Lung (tissue), 12 donors: ENCODE data around the gene SLC9A6. TPM values are rescaled to one million over a fixed set of nuclear protein-coding genes. Genes with fewer than 3 reads are reported as not detected.

ENCODE experiments used
- ATAC-seq: fragments of 200-7000 bp; cut with Tn5 transposase; one replicate; pipeline ENCODE4 v1.9.1; 2020; ENCODE audit warnings: moderate number of reproducible peaks; ENCODE audit not compliant: insufficient read depth, low FRiP score
- DNase-seq, 3 donors: peaks; one replicate each; pipeline ENCODE4 v3.0.0-alpha.2; 2013 to 2017
- H3K27ac ChIP-seq, 2 donors: one replicate each; pipeline ENCODE4 v1.5.1; 2013; ENCODE audit warnings: mild to moderate bottlenecking in 2 of 2, moderate library complexity in 2 of 2, control low read depth in 1 of 2, inconsistent platforms in 1 of 2, low read depth in 1 of 2, low read length in 1 of 2
- H3K27me3 ChIP-seq, 3 donors: one replicate each; pipeline ENCODE4 v1.5.1; 2013; ENCODE audit warnings: low read length in 2 of 3; ENCODE audit not compliant: control insufficient read depth in 3 of 3, insufficient read depth in 3 of 3
- H3K36me3 ChIP-seq, 4 donors: one replicate each; pipeline ENCODE4 v1.5.1; 2013; ENCODE audit warnings: low read length in 4 of 4, mild to moderate bottlenecking in 1 of 4, moderate library complexity in 1 of 4; ENCODE audit not compliant: control insufficient read depth in 4 of 4, insufficient read depth in 4 of 4
- H3K4me1 ChIP-seq, 5 donors: one replicate each; pipeline ENCODE4 v1.5.1; 2013; ENCODE audit warnings: low read length in 5 of 5, mild to moderate bottlenecking in 2 of 5, moderate library complexity in 1 of 5; ENCODE audit not compliant: control insufficient read depth in 5 of 5, insufficient read depth in 5 of 5
- H3K4me3 ChIP-seq: one replicate; pipeline ENCODE4 v1.5.1; 2013; ENCODE audit warnings: mild to moderate bottlenecking, control low read depth, moderate library complexity
- H3K9ac ChIP-seq, 2 donors: one replicate each; pipeline ENCODE4 v1.5.1; 2013; ENCODE audit warnings: low read length in 2 of 2, control low read depth in 1 of 2; ENCODE audit not compliant: insufficient read depth in 1 of 2
- H3K9me3 ChIP-seq, 4 donors: one replicate each; pipeline ENCODE4 v1.5.1; 2013; ENCODE audit warnings: low read length in 3 of 4, mild to moderate bottlenecking in 1 of 4, moderate library complexity in 1 of 4; ENCODE audit not compliant: control insufficient read depth in 4 of 4, insufficient read depth in 3 of 4
- WGBS, 2 donors: extraction: QIAGEN DNeasy Blood & Tissue Kit; methylation state at CpG; one replicate each; pipeline ENCODE4 v1.1.7; 2013; 5-methylcytosine and 5-hydroxymethylcytosine counted together
- polyA plus RNA-seq, 2 donors: library from polyadenylated mRNA; stranded (reverse); fragments of 200-250 nt; gene quantifications; one replicate each; pipeline ENCODE4 v1.2.1, GENCODE V29; 2013
- total RNA-seq, 2 donors: library from RNA; depleted of rRNA in 1 of 2; stranded (reverse); fragments of >200 nt in 1 of 2; gene quantifications; one replicate each; pipeline ENCODE4 v1.2.1, GENCODE V29; 2014 to 2021
- TF ChIP-seq, protein P1 (sequence below): IDR thresholded peaks from 2 replicates; pipeline ENCODE4 v1.5.1; 2012; ENCODE audit warnings: mild to moderate bottlenecking; ENCODE audit errors: control extremely low read depth, extremely low read depth
- donor health status: control.
- donor health status: control.
- donor health status: Bipolar disorder and iron deficiency.
- donor health status: healthy.
- donor health status: DM: yes; HTN: yes; CAD: no.

The SLC9A6 gene
- total and polyA plus RNA-seq, 4 donors = 8.0 to 19.2 (median 12.1) TPM

DNA sequence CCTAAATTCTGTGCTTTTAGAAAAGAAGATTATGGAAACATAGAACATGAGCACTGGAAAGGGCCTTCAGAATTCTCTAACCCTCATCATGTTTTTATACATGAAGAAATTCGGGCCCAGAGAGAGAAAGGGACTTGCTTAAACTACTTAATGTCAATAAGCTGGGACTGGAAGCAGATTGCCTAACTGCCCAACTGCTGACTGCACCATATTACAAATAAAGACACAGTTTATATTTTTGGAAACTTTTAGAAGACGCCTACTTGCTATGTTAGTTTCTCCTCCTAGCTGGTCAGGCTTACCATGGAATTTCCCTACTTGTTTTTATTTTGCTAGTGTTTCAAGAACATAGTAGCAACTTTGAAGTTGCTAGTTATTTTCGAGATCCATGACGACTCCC lies 47.1 kb downstream of the SLC9A6 start:
- ATAC-seq = no peak
- H3K9me3 ChIP-seq = no peaks in the 10 kb centered on the region
- no peak for DNase-seq
- H3K27ac ChIP-seq = no peak overlapping the region
- 69 to 86% methylated on average over 4 of the region's 4 CpGs for WGBS, 2 donors
- H3K4me3 ChIP-seq = no peak overlapping the region
- no peak overlapping the region for H3K9ac ChIP-seq
- TF ChIP-seq, protein P1, sequence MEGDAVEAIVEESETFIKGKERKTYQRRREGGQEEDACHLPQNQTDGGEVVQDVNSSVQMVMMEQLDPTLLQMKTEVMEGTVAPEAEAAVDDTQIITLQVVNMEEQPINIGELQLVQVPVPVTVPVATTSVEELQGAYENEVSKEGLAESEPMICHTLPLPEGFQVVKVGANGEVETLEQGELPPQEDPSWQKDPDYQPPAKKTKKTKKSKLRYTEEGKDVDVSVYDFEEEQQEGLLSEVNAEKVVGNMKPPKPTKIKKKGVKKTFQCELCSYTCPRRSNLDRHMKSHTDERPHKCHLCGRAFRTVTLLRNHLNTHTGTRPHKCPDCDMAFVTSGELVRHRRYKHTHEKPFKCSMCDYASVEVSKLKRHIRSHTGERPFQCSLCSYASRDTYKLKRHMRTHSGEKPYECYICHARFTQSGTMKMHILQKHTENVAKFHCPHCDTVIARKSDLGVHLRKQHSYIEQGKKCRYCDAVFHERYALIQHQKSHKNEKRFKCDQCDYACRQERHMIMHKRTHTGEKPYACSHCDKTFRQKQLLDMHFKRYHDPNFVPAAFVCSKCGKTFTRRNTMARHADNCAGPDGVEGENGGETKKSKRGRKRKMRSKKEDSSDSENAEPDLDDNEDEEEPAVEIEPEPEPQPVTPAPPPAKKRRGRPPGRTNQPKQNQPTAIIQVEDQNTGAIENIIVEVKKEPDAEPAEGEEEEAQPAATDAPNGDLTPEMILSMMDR = no peak
- H3K4me1 ChIP-seq = peaks cover 0 to 17% (median 2%) of the 10 kb centered on the region in 5 donors
- peaks cover 0 to 5% (median 3%) of the 10 kb centered on the region in 3 donors for H3K27me3 ChIP-seq
- no peaks in the 10 kb centered on the region for H3K36me3 ChIP-seq

- Histone ChIP-seq H3K4me3 (no peak overlapping the region), H3K27ac (no peak overlapping the region), H3K4me1 (peaks cover 0 to 15% (median 2%) of the 10 kb centered on the region in 5 donors), H3K27me3 (peaks cover 0 to 5% (median 0%) of the 10 kb centered on the region in 3 donors), H3K36me3 (no peaks in the 10 kb centered on the region), H3K9me3 (no peaks in the 10 kb centered on the region), H3K9ac (no peak overlapping the region)
- no peak for ATAC-seq
- TF ChIP-seq, protein P1 = no peak
- WGBS, 2 donors = 80 to 100% methylated on average over 1 of the region's 1 CpG
- DNase-seq = peak in 2 of 3 donors; percentile 53 to 60
Observed at GRCh38 chrX:136034668-136035067, 49.4 kb downstream of the SLC9A6 start.

DNA sequence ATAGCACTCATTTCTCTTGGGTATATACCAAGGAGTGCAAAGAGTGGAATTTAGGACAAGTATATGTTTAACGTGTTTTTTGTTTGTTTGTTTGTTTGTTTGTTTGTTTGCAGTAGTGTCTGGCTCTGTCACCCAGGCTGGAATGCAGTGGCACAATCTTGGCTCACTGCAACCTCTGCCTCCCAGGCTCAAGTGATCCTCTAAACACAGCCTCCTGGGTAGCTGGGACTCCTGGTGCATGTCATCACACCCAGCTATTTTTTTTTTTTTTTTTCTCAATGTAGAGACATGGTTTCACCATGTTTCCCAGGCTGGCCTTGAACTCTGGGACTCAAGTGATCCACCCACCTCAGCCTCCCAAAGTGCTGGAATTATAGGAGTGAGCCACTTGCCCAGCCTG lies 50.4 kb downstream of the SLC9A6 start:
- WGBS, 2 donors = 38 to 82% methylated on average over 1 of the region's 1 CpG
- H3K27me3 ChIP-seq = no peaks in the 10 kb centered on the region
- H3K27ac ChIP-seq = no peak overlapping the region
- H3K9ac ChIP-seq = no peak overlapping the region
- DNase-seq (no peak), ATAC-seq (no peak)
- peaks cover 0 to 5% (median under 1%) of the 10 kb centered on the region in 5 donors for H3K4me1 ChIP-seq
- peaks cover 0 to 1% (median 0%) of the 10 kb centered on the region in 4 donors for H3K36me3 ChIP-seq
- TF ChIP-seq, protein P1 = no peak
- H3K9me3 ChIP-seq = no peaks in the 10 kb centered on the region
- no peak overlapping the region for H3K4me3 ChIP-seq

- TF ChIP-seq, protein P1 = no peak
Observed at GRCh38 chrX:136039485-136039884, 54.2 kb downstream of the SLC9A6 start.

More at GRCh38 chrX:136039485-136039884, 54.2 kb downstream of the SLC9A6 start:
- H3K27ac ChIP-seq = no peak overlapping the region
- no peak overlapping the region for H3K9ac ChIP-seq
- H3K36me3 ChIP-seq = peaks cover 0 to 2% (median under 1%) of the 10 kb centered on the region in 4 donors
- no peaks in the 10 kb centered on the region for H3K9me3 ChIP-seq
- DNase-seq = no peak
- no peaks in the 10 kb centered on the region for H3K4me1 ChIP-seq
- H3K4me3 ChIP-seq = no peak overlapping the region
- no peak for ATAC-seq
- H3K27me3 ChIP-seq = peaks cover 0 to 8% (median 0%) of the 10 kb centered on the region in 3 donors
